ENCODE measurements around the gene PRRC2B. TPM values are rescaled to one million over a fixed set of nuclear protein-coding genes. Genes with fewer than 3 reads are reported as not detected.

PRRC2B gene
- total and polyA plus RNA-seq, 2 of the 8 experiments (the other 6 are each of a cell fraction or from before 2014, with no cell fraction given), result 37.3 to 249 TPM

DNA sequence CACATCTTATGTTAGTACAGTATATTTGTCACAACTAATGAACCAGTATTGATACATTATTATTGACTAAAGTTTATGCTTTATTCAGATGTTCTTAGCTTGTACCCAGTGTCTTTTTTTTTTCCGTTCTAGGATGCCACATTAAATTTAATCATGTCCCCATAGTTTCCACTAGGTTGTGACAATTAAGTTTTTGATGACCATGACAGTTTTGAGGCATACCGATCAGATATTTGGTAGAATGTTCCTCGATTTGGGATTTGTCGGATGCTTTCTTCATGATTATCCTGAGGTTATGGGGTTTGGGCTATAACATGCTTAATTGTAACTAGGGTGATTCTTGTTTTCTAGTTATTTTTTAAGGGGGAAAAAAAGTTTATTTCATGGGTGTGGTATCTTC is 22.6 kb downstream of the PRRC2B start:
- Histone ChIP-seq H2BK5ac (ENCODE audit: low read depth, low read length) (no peak overlapping the region), H3K4me2 (ENCODE audit: insufficient read depth in 1 of 2, low read depth in 2 of 2, low read length in 2 of 2) (no peak overlapping the region), H4K91ac (replicated peaks; ENCODE audit: insufficient read length, low read length) (no peak overlapping the region), H3K18ac (ENCODE audit: extremely low read depth, low read length) (no peak overlapping the region), H3K79me2 (ENCODE audit: control insufficient read depth in 1 of 2, insufficient read depth in 2 of 2, low read length in 2 of 2) (peaks cover 75 to 100% of the 10 kb centered on the region in 2 experiments), H2BK15ac (ENCODE audit: low read length) (no peak overlapping the region), H2AK5ac (ENCODE audit: low read depth, low read length) (no peak overlapping the region), H2BK20ac (ENCODE audit: low read length) (no peak overlapping the region), H4K8ac (ENCODE audit: extremely low read depth, insufficient read depth, low read length) (no peak overlapping the region), H3K27me3 (replicated peaks in 1 of 4; ENCODE audit: control insufficient read depth in 3 of 4, extremely low read depth in 1 of 4, insufficient read depth in 3 of 4, low read length in 3 of 4) (no peaks in the 10 kb centered on the region), H3K23me2 (ENCODE audit: low read depth, low read length) (no peaks in the 10 kb centered on the region), H3K9me3 (ENCODE audit: insufficient read depth in 2 of 2, low read depth in 1 of 2, low read length in 1 of 2) (peaks cover 0 to 3% of the 10 kb centered on the region in 2 experiments; a peak in 1 of 4 replicates), H3K9ac (replicated peaks in 1 of 4; ENCODE audit: extremely low read depth in 1 of 4, low read depth in 3 of 4, low read length in 3 of 4) (no peak overlapping the region), H3K56ac (replicated peaks; ENCODE audit: insufficient read length, low read depth, low read length) (no peak overlapping the region), H2AFZ (ENCODE audit: low read length) (no peak overlapping the region), H3K14ac (ENCODE audit: insufficient read length) (no peak overlapping the region), H3K4me1 (replicated peaks in 1 of 4; ENCODE audit: control insufficient read depth in 3 of 4, insufficient read depth in 4 of 4, low read length in 3 of 4) (peaks cover 17 to 35% (median 28%) of the 10 kb centered on the region in 4 experiments), H3K36me3 (ENCODE audit: control insufficient read depth in 2 of 4, insufficient read depth in 4 of 4, low read length in 3 of 4) (peaks cover 0 to 21% (median 2%) of the 10 kb centered on the region in 4 experiments; a peak in 3 of 8 replicates), H3K4me3 (ENCODE audit: extremely low read depth in 1 of 4, insufficient read depth in 2 of 4, low read depth in 3 of 4, low read length in 4 of 4) (no peak overlapping the region), H2BK120ac (replicated peaks; ENCODE audit: low read depth, low read length) (no peak overlapping the region), H4K20me1 (replicated peaks in 1 of 2; ENCODE audit: control insufficient read depth in 1 of 2, insufficient read depth in 2 of 2, low read length in 2 of 2) (peaks cover 44 to 46% of the 10 kb centered on the region in 2 experiments), H3K23ac (ENCODE audit: insufficient read length) (no peak overlapping the region), H4K5ac (ENCODE audit: insufficient read length, low read depth, low read length) (no peak overlapping the region), H3K27ac (ENCODE audit: low read depth, low read length) (no peak overlapping the region), H3K79me1 (ENCODE audit: low read depth, low read length) (peaks cover 12% of the 10 kb centered on the region; the same call in 1 of the 2 replicates), H2BK12ac (ENCODE audit: low read depth, low read length) (no peak overlapping the region), H3K4ac (replicated peaks; ENCODE audit: insufficient read length, low read depth, low read length) (no peak overlapping the region)
- TF ChIP-seq SUZ12 (IDR thresholded peaks at IDR 0.05; ENCODE audit: low read length) (no peak), CEBPB (IDR thresholded peaks at IDR 0.05; ENCODE audit: low read depth, low read length) (no peak), YY1 (IDR thresholded peaks at IDR 0.05; ENCODE audit: low read depth, low read length) (no peak), TEAD4 (IDR thresholded peaks at IDR 0.05; ENCODE audit: low read depth, low read length) (no peak), CHD1 (IDR thresholded peaks at IDR 0.05; ENCODE audit: low read depth, low read length) (no peak), SIX5 (IDR thresholded peaks at IDR 0.05; ENCODE audit: low read depth, low read length) (no peak), SP4 (IDR thresholded peaks at IDR 0.05; ENCODE audit: low read length) (no peak), CBX5 (IDR thresholded peaks at IDR 0.05; ENCODE audit: low read depth, low read length) (no peak), SRF (IDR thresholded peaks at IDR 0.05; ENCODE audit: low read depth, low read length) (no peak)
- POLR2A ChIA-PET (ENCODE audit: partially characterized antibody), result interaction anchor here (0.6 to 1.1 kb wide), 2 partner anchors 10 to 20 kb away, joined by 3 to 5 read pairs; no protein-coding TSS in a partner anchor
- 87% methylated on average over 4 of the region's 4 CpGs; no CpG with 5 or more reads in 1 of the 2 experiments for WGBS, 2 experiments (ENCODE audit: extremely low coverage in 1 of 2, insufficient coverage in 1 of 2, insufficient read length in 1 of 2, insufficient replicate concordance in 2 of 2, low coverage in 1 of 2, low lambda C conversion rate in 2 of 2, missing lambda C conversion rate in 1 of 2)
- CTCF ChIA-PET (ENCODE audit: partially characterized antibody), result interaction anchor here (1.0 to 1.3 kb wide), 4 partner anchors 9 to 67 kb away, joined by 3 to 4 read pairs (median 3); no protein-coding TSS in a partner anchor
- FAIRE-seq (no peak), DNase-seq (ENCODE audit: low read depth in 1 of 2, low spot score in 2 of 2) (no peak)

All from H1 (cell line).